ENCODE results near the gene EFNA3. TPM values are rescaled to one million over a fixed set of nuclear protein-coding genes. Genes with fewer than 3 reads are reported as not detected.

The EFNA3 gene
- total RNA-seq, 1 experiment from 2014 or later = 12.5 TPM

DNA sequence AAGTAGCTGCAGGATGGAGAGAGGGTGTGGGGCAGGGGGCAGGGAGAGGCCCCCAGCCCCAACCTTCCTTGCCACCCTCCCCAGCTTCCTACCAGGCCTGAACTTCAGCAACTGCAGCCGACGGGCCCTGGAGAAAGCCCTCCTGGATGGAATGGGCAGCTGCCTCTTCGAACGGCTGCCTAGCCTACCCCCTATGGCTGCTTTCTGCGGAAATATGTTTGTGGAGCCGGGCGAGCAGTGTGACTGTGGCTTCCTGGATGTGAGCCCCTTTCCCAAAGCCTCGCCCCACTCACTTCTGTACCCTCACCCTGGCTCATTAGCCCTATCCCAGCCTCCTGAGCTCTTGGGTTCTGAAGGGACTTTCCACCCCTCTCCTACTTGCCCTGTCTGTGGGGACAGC lies 21.5 kb upstream of the EFNA3 start:
- CTCF ChIA-PET = interaction anchor here (0.6 to 9.4 kb wide), 19 partner anchors 7 to 981 kb away, joined by 3 to 176 read pairs (median 3); partner anchors contain the start of genes ADAM15, FLAD1, KRTCAP2 and PBXIP1
- no peak for DNase-seq (ENCODE audit: low spot score)

GRCh38 chr1:155057788-155058211 lies 20.8 kb upstream of the EFNA3 start:
- H3K27ac Mint-ChIP-seq = no peak overlapping the region
- POLR2A ChIA-PET = interaction anchor here (0.6 kb wide), 1 partner anchor 152 kb away, joined by 5 read pairs; no protein-coding TSS in a partner anchor
- TF ChIP-seq, protein P1, sequence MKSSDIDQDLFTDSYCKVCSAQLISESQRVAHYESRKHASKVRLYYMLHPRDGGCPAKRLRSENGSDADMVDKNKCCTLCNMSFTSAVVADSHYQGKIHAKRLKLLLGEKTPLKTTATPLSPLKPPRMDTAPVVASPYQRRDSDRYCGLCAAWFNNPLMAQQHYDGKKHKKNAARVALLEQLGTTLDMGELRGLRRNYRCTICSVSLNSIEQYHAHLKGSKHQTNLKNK (CRISPR knock-in tag; IDR thresholded peaks at IDR 0.05) = no peak
- TF ChIP-seq CBFB (CRISPR knock-in tag; IDR thresholded peaks at IDR 0.05; ENCODE audit: low read depth) (no peak), USF1 (CRISPR knock-in tag; IDR thresholded peaks at IDR 0.05) (no peak)
- ATAC-seq (no peak), DNase-seq (ENCODE audit: low spot score) (no peak)
- peaks cover 4% of the 10 kb centered on the region for H3K27me3 Mint-ChIP-seq (ENCODE audit: low read depth)
- H3K36me3 Mint-ChIP-seq = no peaks in the 10 kb centered on the region
- no peak overlapping the region for H3K4me3 Mint-ChIP-seq
- CTCF ChIA-PET = interaction anchor here (0.6 to 9.4 kb wide), 20 partner anchors 8 to 981 kb away, joined by 3 to 176 read pairs (median 4); partner anchors contain the start of genes ADAM15, FLAD1, KRTCAP2 and PBXIP1
- H3K4me1 Mint-ChIP-seq = no peaks in the 10 kb centered on the region
- H3K9me3 Mint-ChIP-seq = no peaks in the 10 kb centered on the region

More for the DNA sequence above, 21.5 kb upstream of the EFNA3 start:
- Mint-ChIP-seq H3K27ac (no peak overlapping the region), H3K27me3 (ENCODE audit: low read depth) (peaks cover 11% of the 10 kb centered on the region), H3K4me3 (no peak overlapping the region), H3K36me3 (no peaks in the 10 kb centered on the region), H3K9me3 (no peaks in the 10 kb centered on the region), H3K4me1 (peaks cover 6% of the 10 kb centered on the region)
- POLR2A ChIA-PET = interaction anchor here (0.6 kb wide), 1 partner anchor 13 kb away, joined by 5 read pairs; no protein-coding TSS in a partner anchor
- no peak for ATAC-seq
- no peak for TF ChIP-seq GABPB1 (CRISPR knock-in tag; IDR thresholded peaks at IDR 0.05)
- no peak for TF ChIP-seq IRF2 (CRISPR knock-in tag; IDR thresholded peaks at IDR 0.05; ENCODE audit: borderline replicate concordance, low read depth)
- no peak for TF ChIP-seq HMGA2 (CRISPR knock-in tag; IDR thresholded peaks at IDR 0.05)
- TF ChIP-seq TEAD1 (CRISPR knock-in tag; IDR thresholded peaks at IDR 0.05) = no peak
- TF ChIP-seq, protein P2, sequence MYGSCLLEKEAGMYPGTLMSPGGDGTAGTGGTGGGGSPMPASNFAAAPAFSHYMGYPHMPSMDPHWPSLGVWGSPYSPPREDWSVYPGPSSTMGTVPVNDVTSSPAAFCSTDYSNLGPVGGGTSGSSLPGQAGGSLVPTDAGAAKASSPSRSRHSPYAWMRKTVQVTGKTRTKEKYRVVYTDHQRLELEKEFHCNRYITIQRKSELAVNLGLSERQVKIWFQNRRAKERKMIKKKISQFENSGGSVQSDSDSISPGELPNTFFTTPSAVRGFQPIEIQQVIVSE (CRISPR knock-in tag; IDR thresholded peaks at IDR 0.05; ENCODE audit: borderline replicate concordance) = no peak
- TF ChIP-seq SP1 (CRISPR knock-in tag; conservative IDR thresholded peaks at IDR 0.05) = no peak
- no peak for TF ChIP-seq FOXJ3 (CRISPR knock-in tag; IDR thresholded peaks at IDR 0.05; ENCODE audit: borderline replicate concordance)
- TF ChIP-seq ZNF423 (CRISPR knock-in tag; IDR thresholded peaks at IDR 0.05) = no peak

GRCh38 chr1:155060736-155061135 lies 17.9 kb upstream of the EFNA3 start:
- no peaks in the 10 kb centered on the region for H3K27me3 Mint-ChIP-seq (ENCODE audit: low read depth)
- no peaks in the 10 kb centered on the region for H3K9me3 Mint-ChIP-seq
- peaks cover 13% of the 10 kb centered on the region for H3K4me1 Mint-ChIP-seq
- no peak overlapping the region for H3K4me3 Mint-ChIP-seq
- CTCF ChIA-PET = interaction anchor here (1.0 to 8.3 kb wide), 35 partner anchors 10 to 501 kb away, joined by 3 to 176 read pairs (median 10); partner anchors contain the start of genes ADAM15, CKS1B, DCST1 and DCST2
- DNase-seq (ENCODE audit: low spot score) (no peak), ATAC-seq (no peak)
- POLR2A ChIA-PET = interaction anchor here (0.5 to 1.8 kb wide), 4 partner anchors 43 to 124 kb away, joined by 3 to 6 read pairs (median 5); partner anchors contain the start of gene PMVK
- H3K36me3 Mint-ChIP-seq = no peaks in the 10 kb centered on the region
- H3K27ac Mint-ChIP-seq = no peak overlapping the region
- TF ChIP-seq, protein P3, sequence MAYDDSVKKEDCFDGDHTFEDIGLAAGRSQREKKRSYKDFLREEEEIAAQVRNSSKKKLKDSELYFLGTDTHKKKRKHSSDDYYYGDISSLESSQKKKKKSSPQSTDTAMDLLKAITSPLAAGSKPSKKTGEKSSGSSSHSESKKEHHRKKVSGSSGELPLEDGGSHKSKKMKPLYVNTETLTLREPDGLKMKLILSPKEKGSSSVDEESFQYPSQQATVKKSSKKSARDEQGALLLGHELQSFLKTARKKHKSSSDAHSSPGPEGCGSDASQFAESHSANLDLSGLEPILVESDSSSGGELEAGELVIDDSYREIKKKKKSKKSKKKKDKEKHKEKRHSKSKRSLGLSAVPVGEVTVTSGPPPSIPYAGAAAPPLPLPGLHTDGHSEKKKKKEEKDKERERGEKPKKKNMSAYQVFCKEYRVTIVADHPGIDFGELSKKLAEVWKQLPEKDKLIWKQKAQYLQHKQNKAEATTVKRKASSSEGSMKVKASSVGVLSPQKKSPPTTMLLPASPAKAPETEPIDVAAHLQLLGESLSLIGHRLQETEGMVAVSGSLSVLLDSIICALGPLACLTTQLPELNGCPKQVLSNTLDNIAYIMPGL (CRISPR knock-in tag; IDR thresholded peaks at IDR 0.05) = no peak
- TF ChIP-seq CREM (CRISPR knock-in tag; IDR thresholded peaks at IDR 0.05) (no peak), ARID4B (CRISPR knock-in tag; IDR thresholded peaks at IDR 0.05; ENCODE audit: borderline replicate concordance) (no peak), ZSCAN18 (CRISPR knock-in tag; IDR thresholded peaks at IDR 0.05) (no peak), CBFB (CRISPR knock-in tag; IDR thresholded peaks at IDR 0.05; ENCODE audit: low read depth) (no peak), TEAD4 (CRISPR knock-in tag; IDR thresholded peaks at IDR 0.05) (no peak), EMX1 (CRISPR knock-in tag; IDR thresholded peaks at IDR 0.05) (no peak), NR3C1 (CRISPR knock-in tag; conservative IDR thresholded peaks at IDR 0.05; ENCODE audit: low read depth) (no peak), NFYB (CRISPR knock-in tag; conservative IDR thresholded peaks at IDR 0.05; ENCODE audit: low read depth) (no peak), USF1 (CRISPR knock-in tag; IDR thresholded peaks at IDR 0.05) (no peak), ZNF263 (CRISPR knock-in tag; IDR thresholded peaks at IDR 0.05; ENCODE audit: low read depth) (no peak)
- TF ChIP-seq, protein P1 (CRISPR knock-in tag; IDR thresholded peaks at IDR 0.05) = no peak
